Tibial nerve (tissue), 4 donors: ENCODE results near the gene CLEC4E. TPM values are rescaled to one million over a fixed set of nuclear protein-coding genes. Genes with fewer than 3 reads are reported as not detected.
"Not testable (repeated sequence)": the region's sequence is repeated elsewhere in the genome, so short reads cannot be mapped to it uniquely, and the experiment has no call there.

ENCODE experiments used
- DNase-seq, 2 donors: peaks; one replicate each; pipeline ENCODE4 v3.0.0-alpha.2; 2019; ENCODE audit warnings: low spot score in 2 of 2
- H3K27ac ChIP-seq, 4 donors: fragments of 200-600 bp; sonication (generic) in 3 of 4; one replicate each; pipeline ENCODE4 v1.5.1; 2017 to 2019; ENCODE audit warnings: mild to moderate bottlenecking in 1 of 4
- H3K27me3 ChIP-seq, 2 donors: fragments of 200-600 bp; sonication (generic) in 1 of 2; one replicate each; pipeline versions ENCODE4 v1.5.1 to v1.6.0; 2017 to 2019
- H3K36me3 ChIP-seq, 3 donors: fragments of 200-600 bp; sonication (generic); one replicate each; pipeline ENCODE4 v1.5.1; 2018 to 2019
- H3K4me1 ChIP-seq, 4 donors: fragments of 200-600 bp; sonication (generic) in 3 of 4; one replicate each; pipeline ENCODE4 v1.5.1; 2017 to 2019
- H3K4me3 ChIP-seq, 4 donors: fragments of 200-600 bp; sonication (generic) in 3 of 4; one replicate each; pipeline ENCODE4 v1.5.1; 2017 to 2019; ENCODE audit warnings: mild to moderate bottlenecking in 1 of 4, moderate library complexity in 1 of 4
- H3K9me3 ChIP-seq, 4 donors: fragments of 200-600 bp; sonication (generic) in 3 of 4; one replicate each; pipeline ENCODE4 v1.5.1; 2017 to 2019
- CTCF ChIP-seq, 5 experiments: fragments of 200-600 bp in 3 of 5; fragments of 450-650 bp in 2 of 5; sonication (generic) in 3 of 5; IDR thresholded peaks; one replicate each; pipeline ENCODE4 v1.5.1; 2016 to 2019; ENCODE audit warnings: antibody characterized with exemption in 5 of 5, mild to moderate bottlenecking in 3 of 5, moderate library complexity in 2 of 5
- EP300 ChIP-seq, 2 donors: sonication (generic); formaldehyde crosslinking; IDR thresholded peaks; one replicate each; pipeline ENCODE4 v1.6.1; 2017; ENCODE audit warnings: antibody characterized with exemption in 2 of 2, mild to moderate bottlenecking in 1 of 2
- POLR2A ChIP-seq, 2 donors: fragments of 450-650 bp; IDR thresholded peaks; one replicate each; pipeline ENCODE4 v1.6.1; 2017; ENCODE audit warnings: antibody characterized with exemption in 2 of 2, mild to moderate bottlenecking in 2 of 2, moderate library complexity in 2 of 2
- WGBS, 2 donors: methylation state at CpG; one replicate each; pipeline ENCODE4 v1.1.5; 2018; 5-methylcytosine and 5-hydroxymethylcytosine counted together
- total RNA-seq, 4 donors: library from RNA; depleted of rRNA; stranded (reverse); fragments of >200 nt; gene quantifications; one replicate each; pipeline ENCODE4 v1.1.0, GENCODE V29; 2016

The CLEC4E gene
- total RNA-seq, result 1 to 10 TPM in 3 of 4 donors, under 1 TPM in 1; 0.30 to 9.2 (median 5.1) TPM

GRCh38 chr12:8540831-8541230 lies at the start of gene CLEC4E:
Gene CLEC4E, minus strand, starts transcription at chr12:8540905. Its CDS starts 108 bp downstream, at chr12:8540797.
- not testable (repeated sequence) for H3K27me3 ChIP-seq, H3K4me1 ChIP-seq, H3K9me3 ChIP-seq, H3K36me3 ChIP-seq, DNase-seq
- 64 to 69% methylated on average over 4 of the region's 4 CpGs for WGBS, 2 donors
- peak in 1 of 2 donors; percentile 60 for TF ChIP-seq EP300 (IDR thresholded peaks at IDR 0.05)
- Histone ChIP-seq H3K4me3 (peak within 1 kb of the TSS in 1 of 4 donors; percentile 29), H3K27ac (peak within 1 kb of the TSS in 2 of 4 donors; percentile 15 to 42)

- Histone ChIP-seq H3K4me1 (no peaks in the 10 kb centered on the region), H3K36me3 (no peaks in the 10 kb centered on the region), H3K27ac (no peak overlapping the region), H3K4me3 (no peak overlapping the region), H3K9me3 (no peaks in the 10 kb centered on the region), H3K27me3 (no peaks in the 10 kb centered on the region)
- TF ChIP-seq EP300 (IDR thresholded peaks at IDR 0.05) (no peak), CTCF (IDR thresholded peaks at IDR 0.05) (no peak), POLR2A (IDR thresholded peaks at IDR 0.05) (no peak)
- WGBS, 2 donors, result 89% methylated on average over 7 of the region's 7 CpGs
- DNase-seq, result no peak
These were observed 49.0 kb upstream of the CLEC4E start for GRCh38 chr12:8589679-8590078.

GRCh38 chr12:8584478-8584877 lies 43.8 kb upstream of the CLEC4E start:
- not testable (repeated sequence) for H3K27ac ChIP-seq, H3K36me3 ChIP-seq, H3K27me3 ChIP-seq, H3K4me3 ChIP-seq, H3K4me1 ChIP-seq, DNase-seq, H3K9me3 ChIP-seq
- WGBS, 2 donors, result 94% methylated on average over 13 of the region's 13 CpGs

GRCh38 chr12:8584004-8584403 lies 43.3 kb upstream of the CLEC4E start:
- no peak overlapping the region for H3K27ac ChIP-seq
- 54 to 64% methylated on average over 7 of the region's 7 CpGs for WGBS, 2 donors

GRCh38 chr12:8581098-8581784 lies 40.5 kb upstream of the CLEC4E start:
- Histone ChIP-seq H3K27me3 (no peaks in the 10 kb centered on the region), H3K4me1 (no peaks in the 10 kb centered on the region), H3K9me3 (no peaks in the 10 kb centered on the region), H3K36me3 (no peaks in the 10 kb centered on the region), H3K4me3 (no peak overlapping the region), H3K27ac (no peak overlapping the region)
- no peak for DNase-seq
- WGBS, 2 donors, result 53 to 58% methylated on average over 9 of the region's 9 CpGs
- TF ChIP-seq CTCF (IDR thresholded peaks at IDR 0.05) (no peak), POLR2A (IDR thresholded peaks at IDR 0.05) (no peak), EP300 (IDR thresholded peaks at IDR 0.05) (no peak)

More at GRCh38 chr12:8584004-8584403, 43.3 kb upstream of the CLEC4E start:
- H3K4me3 ChIP-seq, result no peak overlapping the region
- no peaks in the 10 kb centered on the region for H3K27me3 ChIP-seq
- no peak for TF ChIP-seq CTCF (IDR thresholded peaks at IDR 0.05)
- TF ChIP-seq EP300 (IDR thresholded peaks at IDR 0.05), result no peak
- TF ChIP-seq POLR2A (IDR thresholded peaks at IDR 0.05), result no peak
- DNase-seq, result no peak
- no peaks in the 10 kb centered on the region for H3K9me3 ChIP-seq
- no peaks in the 10 kb centered on the region for H3K36me3 ChIP-seq
- no peaks in the 10 kb centered on the region for H3K4me1 ChIP-seq

- TF ChIP-seq EP300 (IDR thresholded peaks at IDR 0.05), result no peak
- no peak for TF ChIP-seq CTCF (IDR thresholded peaks at IDR 0.05)
- no peak for TF ChIP-seq POLR2A (IDR thresholded peaks at IDR 0.05)
- no peaks in the 10 kb centered on the region for H3K9me3 ChIP-seq
- no peak for DNase-seq
- no peaks in the 10 kb centered on the region for H3K27me3 ChIP-seq
- no peaks in the 10 kb centered on the region for H3K36me3 ChIP-seq
- no peak overlapping the region for H3K27ac ChIP-seq
- no peak overlapping the region for H3K4me3 ChIP-seq
- H3K4me1 ChIP-seq, result no peaks in the 10 kb centered on the region
- WGBS, 2 donors, result 74 to 75% methylated on average over 3 of the region's 3 CpGs
These were observed 37.2 kb upstream of the CLEC4E start for GRCh38 chr12:8577879-8578278.
